HG02870 (cell line): ENCODE results near the gene INHBB.
"Not testable (repeated sequence)": the region's sequence is repeated elsewhere in the genome, so short reads cannot be mapped to it uniquely, and the experiment has no call there.

ENCODE experiments used
- ATAC-seq: cut with Tn5 transposase; IDR thresholded peaks from one replicate; pipeline ENCODE4 v1.9.1; 2021; ENCODE audit warnings: mild to moderate bottlenecking, moderate library complexity; ENCODE audit not compliant: unreplicated experiment

The INHBB gene

DNA sequence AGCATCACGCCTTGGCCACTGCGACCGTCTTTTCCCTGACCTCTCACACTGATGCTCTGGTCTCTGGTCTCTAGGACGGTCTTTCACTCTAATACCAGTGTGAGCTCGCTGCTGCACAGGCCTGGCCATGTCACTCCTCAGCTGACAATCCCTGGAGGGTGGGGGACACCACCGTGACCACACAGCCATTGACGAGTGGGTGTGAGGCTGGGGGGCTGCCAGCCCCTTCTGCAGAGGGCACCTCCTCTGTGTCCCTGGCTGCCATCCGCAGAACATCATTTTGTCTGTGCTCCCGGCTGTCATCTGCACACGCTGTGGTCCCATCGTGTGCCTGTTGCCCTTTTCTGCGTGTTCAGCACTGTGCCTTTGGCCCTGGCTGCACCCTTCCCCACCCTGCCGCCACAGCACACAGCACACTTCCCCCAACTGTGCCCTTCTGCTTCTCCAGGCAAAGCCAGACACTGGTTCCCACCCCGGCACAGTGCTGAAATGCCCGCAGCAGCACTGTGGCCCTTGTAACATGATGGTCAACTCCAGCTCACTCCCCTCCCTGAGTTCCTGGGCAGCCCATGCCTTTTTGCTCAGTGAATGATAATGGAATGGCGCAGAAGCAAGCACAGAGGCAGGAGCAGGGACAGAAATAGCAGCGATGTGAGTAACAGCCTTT, 30.4 kb upstream of the INHBB start:
- ATAC-seq: no peak

DNA sequence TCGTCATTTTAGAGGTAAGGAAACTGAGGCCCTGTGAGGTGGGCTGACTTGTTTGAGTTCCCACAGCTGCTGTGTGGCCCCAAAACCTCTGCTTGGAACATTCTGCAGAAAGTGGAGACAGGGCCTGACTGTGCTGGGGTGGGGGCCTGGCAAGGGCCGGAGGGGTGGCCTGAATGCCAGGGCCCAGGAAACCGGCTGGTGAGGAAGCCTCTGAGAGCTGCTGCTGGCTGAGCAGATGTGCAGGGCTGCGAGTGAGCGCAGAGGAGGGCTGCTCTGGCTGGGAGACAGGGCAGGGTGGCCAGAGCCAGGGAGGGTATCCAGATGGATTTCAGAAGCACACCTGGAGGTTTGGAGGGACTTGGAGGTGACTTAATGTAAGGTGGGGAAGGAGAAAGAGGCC, 29.9 kb upstream of the INHBB start:
- ATAC-seq: no peak

DNA sequence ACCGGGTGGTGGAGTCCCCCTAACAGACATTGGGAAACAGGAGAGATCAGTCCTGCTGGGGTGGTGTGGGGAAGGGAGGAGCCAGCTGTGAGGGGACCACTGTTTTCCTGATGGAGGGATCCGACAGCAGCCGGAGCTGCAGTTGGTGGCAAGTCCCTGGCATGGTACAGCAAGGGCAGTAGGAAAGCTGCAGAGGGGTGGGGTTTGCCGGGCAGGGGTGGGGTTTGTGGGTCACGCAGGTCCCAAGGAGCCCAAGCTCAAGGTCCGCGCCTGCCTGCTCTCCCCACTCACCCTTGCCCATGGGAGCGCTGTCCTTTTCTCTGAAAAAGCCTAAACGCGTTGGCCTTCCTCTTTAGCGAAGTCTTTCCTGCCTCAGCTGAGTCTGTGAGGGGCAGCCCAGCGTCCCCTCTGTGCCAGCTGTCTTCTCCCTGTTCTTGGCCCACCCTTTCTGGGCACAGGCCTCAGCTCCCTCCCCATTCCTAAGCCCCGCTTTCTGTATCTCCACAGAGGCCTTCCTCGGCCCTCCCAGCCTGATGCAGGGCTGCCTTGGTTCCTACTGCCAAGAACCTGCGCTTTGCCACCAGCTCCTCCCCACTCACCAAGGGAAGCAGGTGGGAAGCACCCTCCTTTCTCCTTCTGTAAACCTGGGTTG, 29.3 kb upstream of the INHBB start:
- no peak for ATAC-seq

DNA sequence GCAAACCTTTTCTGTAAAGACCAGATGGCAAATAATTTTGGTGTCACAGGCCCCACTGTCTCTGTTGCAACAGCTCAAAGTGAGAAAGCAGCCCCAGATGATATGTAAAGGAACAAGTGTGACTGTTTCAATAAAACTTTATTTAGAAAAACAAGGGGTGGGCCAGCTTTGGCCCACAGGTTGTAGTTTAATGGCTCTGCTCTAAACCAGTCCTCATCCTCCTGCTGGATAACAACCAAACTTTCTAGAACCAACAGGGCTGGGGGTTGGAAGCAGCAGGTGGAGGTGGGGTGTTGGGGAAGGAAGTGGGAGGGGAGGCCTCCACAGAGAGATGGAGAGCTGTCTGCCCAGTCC, 28.8 kb upstream of the INHBB start:
- no peak for ATAC-seq

DNA sequence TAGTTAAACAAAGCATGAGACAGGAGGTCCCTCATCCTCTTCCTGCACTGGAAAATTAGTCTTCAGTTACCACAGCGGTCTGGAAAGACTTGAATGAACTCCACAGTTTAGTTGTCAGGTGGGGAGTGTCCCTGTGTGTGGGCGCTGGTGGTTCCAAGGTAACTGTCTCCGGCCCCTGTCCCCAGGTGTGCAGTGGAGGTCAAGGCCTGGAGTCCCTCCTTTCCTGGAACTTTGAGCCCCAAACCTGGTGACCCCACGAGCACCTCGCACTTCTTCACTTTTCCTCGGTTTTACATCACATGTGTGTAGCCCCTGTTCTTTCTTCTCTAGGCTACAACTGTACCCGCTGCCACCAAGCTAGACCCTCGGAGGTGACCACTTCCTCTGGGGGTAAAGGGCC, 28.0 kb upstream of the INHBB start:
- ATAC-seq: no peak

DNA sequence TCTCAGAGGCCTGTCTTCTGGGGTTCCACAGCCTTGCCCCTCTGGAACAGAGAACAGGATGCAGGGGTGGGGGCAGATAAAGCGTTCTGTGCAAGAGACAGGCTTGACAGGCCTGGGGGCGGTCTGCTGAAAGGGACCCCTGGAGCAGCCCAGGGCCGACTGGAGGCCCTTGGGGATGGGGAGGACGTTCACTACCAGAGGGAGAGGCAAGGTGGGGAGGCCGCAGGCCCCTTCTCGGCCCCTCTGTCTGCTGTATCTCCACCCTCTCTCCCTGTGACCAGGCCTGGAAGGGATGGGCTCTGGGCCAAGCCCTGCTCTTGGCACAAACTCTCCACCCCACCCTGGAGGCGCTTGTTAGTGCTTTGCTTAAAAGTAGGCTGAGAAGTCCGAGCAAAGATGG, 27.3 kb upstream of the INHBB start:
- ATAC-seq: no peak

DNA sequence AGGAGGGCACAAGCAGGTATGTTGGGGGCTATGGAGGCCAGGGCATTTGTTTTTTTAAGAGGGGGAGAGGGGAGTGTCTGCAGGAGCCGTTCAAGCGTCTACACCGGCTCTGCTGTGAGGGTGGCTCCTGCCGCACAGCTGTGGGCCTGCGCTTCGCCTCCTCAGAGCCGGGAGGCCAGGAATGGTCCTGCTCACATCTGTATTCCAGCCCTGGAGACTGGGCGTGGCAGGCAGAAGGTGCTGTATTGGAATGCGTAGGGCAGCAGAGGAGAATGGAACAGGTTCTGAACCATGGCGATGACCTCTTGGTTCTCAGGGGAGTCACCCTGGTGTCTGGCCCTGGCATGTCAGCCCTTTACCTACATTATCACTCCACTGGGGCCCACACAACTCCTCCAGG, 26.8 kb upstream of the INHBB start:
- no peak for ATAC-seq

DNA sequence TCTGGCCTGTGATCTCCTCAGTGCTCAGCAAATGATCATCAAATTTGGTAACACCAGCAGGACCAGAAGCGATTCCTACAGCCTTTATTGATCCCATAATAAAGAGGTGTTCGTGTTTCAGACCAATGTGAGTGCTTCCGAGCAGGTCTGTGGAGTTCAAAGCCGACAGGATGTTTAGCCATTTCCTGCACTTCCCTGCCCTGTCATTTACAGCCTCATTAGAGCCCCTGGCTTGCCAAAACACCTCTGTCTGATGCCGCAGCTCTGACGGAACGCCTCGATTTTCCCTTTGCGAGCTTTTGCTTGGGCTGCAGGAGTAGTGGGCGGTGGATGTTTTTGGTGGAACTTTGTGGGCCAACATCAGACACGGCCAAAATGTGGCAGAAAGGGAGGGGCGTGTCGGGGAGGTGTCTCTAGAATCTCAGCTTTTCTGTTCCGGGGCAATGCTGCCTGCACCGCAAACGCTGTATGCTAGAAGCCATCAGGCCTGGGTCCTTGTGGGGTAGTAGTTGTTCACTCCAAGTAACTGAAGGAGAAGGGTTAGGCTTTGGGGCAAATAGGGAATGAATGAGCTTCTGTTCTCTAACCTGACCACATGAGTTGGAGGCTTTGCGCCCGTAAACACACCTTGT, 26.1 kb upstream of the INHBB start:
- no peak for ATAC-seq

GRCh38 chr2:120320318-120320851, 25.6 kb upstream of the INHBB start:
- no peak for ATAC-seq

GRCh38 chr2:120320887-120321556, 24.9 kb upstream of the INHBB start:
- not testable (repeated sequence) for ATAC-seq

- ATAC-seq: no peak
Observed at GRCh38 chr2:120321721-120322284, 24.1 kb upstream of the INHBB start.

GRCh38 chr2:120322329-120322728, 23.6 kb upstream of the INHBB start:
- ATAC-seq: no peak

DNA sequence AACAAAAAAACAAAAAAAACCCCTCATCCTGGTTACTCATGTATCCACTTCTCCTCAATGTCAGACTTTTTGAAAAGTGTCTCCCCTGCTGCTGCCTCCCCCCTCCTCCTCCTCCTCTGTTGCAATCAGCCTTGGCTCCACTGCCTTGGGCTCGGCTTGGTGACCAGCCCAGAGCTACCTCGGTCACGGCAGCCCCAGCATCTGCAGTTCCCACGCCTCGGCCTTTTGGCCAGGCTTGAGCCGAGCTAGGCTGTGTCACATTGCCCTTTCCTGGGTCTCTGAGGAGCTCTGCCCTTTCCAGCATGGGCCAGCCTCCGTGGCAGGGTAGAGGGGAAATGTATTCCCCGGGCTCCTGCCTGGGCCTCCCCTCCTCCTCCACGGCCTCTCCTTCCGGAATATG, 22.7 kb upstream of the INHBB start:
- no peak for ATAC-seq

DNA sequence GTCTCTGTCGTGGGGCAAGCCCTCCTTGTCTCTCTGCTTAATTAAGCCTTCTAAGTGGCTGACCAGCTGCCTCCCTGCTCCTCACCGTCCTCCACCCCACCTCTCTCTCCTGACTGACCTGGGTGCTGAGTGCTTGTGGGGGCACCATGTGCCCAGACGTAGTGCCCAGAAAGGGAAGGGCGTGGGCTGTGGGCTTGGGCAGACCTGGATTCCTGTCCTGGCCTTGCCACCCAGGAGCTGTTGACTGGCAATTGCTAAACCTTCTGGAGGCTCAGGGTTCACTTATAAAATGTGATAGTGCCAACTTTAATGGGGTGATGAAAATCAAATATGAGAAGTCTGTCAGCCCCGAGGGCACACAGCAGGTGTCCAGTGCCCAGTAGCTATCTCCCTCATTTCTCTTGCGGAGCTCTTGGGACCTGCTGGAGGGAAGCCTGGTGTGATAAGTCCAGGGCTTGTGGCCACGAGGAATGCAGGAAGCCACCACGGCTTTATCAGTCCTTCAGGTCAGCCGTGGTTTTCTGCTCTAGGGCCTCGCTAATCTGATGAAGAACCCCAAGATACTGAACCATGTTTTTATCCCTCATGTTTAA, 22.0 kb upstream of the INHBB start:
- no peak for ATAC-seq

GRCh38 chr2:120324933-120325332, 21.0 kb upstream of the INHBB start:
- no peak for ATAC-seq

GRCh38 chr2:120326066-120326465, 19.9 kb upstream of the INHBB start:
- no peak for ATAC-seq

GRCh38 chr2:120330946-120331822, 14.8 kb upstream of the INHBB start:
- no peak for ATAC-seq

- no peak for ATAC-seq
Observed at GRCh38 chr2:120331903-120332302, 14.0 kb upstream of the INHBB start.

DNA sequence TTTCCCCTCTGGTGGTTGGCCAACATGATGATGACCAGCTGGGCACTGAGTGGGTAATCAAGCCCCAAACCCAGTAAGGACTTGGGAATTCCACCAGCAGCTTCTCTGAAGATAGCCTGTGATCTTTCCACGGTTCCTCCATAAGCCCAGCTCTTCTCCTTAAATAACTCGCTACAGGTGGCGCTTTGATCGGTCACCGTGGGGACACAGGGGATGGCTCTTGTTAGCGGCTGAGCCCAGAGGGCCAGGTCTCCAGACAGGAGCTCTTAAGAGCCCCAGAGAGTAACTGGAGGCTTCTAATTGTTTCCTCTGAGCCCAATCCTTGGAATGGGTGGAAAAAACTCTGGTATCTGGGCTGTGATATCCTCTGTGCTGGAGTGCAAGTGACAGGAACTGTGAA, 13.6 kb upstream of the INHBB start:
- ATAC-seq: no peak

- no peak for ATAC-seq
Observed at GRCh38 chr2:120334068-120334467, 11.9 kb upstream of the INHBB start.
